HG03342 (cell line): Measurements from ENCODE around the gene LGALS9B.
"Not testable (repeated sequence)": the region's sequence is repeated elsewhere in the genome, so short reads cannot be mapped to it uniquely, and the experiment has no call there.

ENCODE experiments used
- ATAC-seq: cut with Tn5 transposase; IDR thresholded peaks from one replicate; pipeline ENCODE4 v1.9.1; 2021; ENCODE audit warnings: mild to moderate bottlenecking, moderate library complexity; ENCODE audit not compliant: unreplicated experiment

LGALS9B gene

GRCh38 chr17:20417492-20418080, 49.8 kb downstream of the LGALS9B start:
- not testable (repeated sequence) for ATAC-seq

GRCh38 chr17:20416381-20416911, 50.9 kb downstream of the LGALS9B start:
- ATAC-seq: not testable (repeated sequence)

- not testable (repeated sequence) for ATAC-seq
These were observed 51.9 kb downstream of the LGALS9B start for GRCh38 chr17:20415479-20415878.

GRCh38 chr17:20401306-20402022, 65.9 kb downstream of the LGALS9B start:
- ATAC-seq: not testable (repeated sequence)

- not testable (repeated sequence) for ATAC-seq
These were observed 66.6 kb downstream of the LGALS9B start for GRCh38 chr17:20400559-20401305.
